Kidney (tissue), 14 donors: ENCODE results near the gene NCKAP5. TPM values are rescaled to one million over a fixed set of nuclear protein-coding genes. Genes with fewer than 3 reads are reported as not detected.

Experiments
- DNase-seq, 5 donors: peaks; one replicate each; pipeline ENCODE4 v3.0.0-alpha.2; 2013 to 2020
- FAIRE-seq: peaks from 2 replicates; lab custom pipeline; 2012; peaks lifted over from hg19 to GRCh38; lab: Jason Lieb, UNC
- H3K27ac ChIP-seq, 2 donors: one replicate each; pipeline ENCODE4 v1.7.0; 2013; ENCODE audit warnings: low read depth in 2 of 2, low read length in 2 of 2, inconsistent platforms in 1 of 2
- H3K27me3 ChIP-seq: one replicate; pipeline ENCODE4 v1.7.1; 2013; ENCODE audit warnings: low read length, inconsistent platforms; ENCODE audit not compliant: control insufficient read depth, insufficient read depth
- H3K36me3 ChIP-seq, 3 donors: one replicate each; pipeline versions ENCODE4 v1.7.0 to v1.7.1; 2013; ENCODE audit warnings: low read length in 3 of 3, control low read depth in 1 of 3, inconsistent platforms in 1 of 3; ENCODE audit not compliant: insufficient read depth in 3 of 3, control insufficient read depth in 2 of 3
- H3K4me1 ChIP-seq, 3 donors: one replicate each; pipeline versions ENCODE4 v1.7.0 to v1.7.1; 2013; ENCODE audit warnings: low read length in 3 of 3, inconsistent platforms in 1 of 3, low read depth in 1 of 3; ENCODE audit not compliant: control insufficient read depth in 2 of 3, insufficient read depth in 2 of 3
- H3K4me3 ChIP-seq, 3 donors: one replicate each; pipeline versions ENCODE4 v1.7.0 to v1.8.1; 2013; ENCODE audit warnings: low read length in 3 of 3, control low read depth in 1 of 3, inconsistent platforms in 1 of 3
- H3K9ac ChIP-seq, 3 donors: one replicate each; pipeline versions ENCODE4 v1.7.0 to v1.7.1; 2013; ENCODE audit warnings: low read length in 3 of 3, control low read depth in 1 of 3, inconsistent platforms in 1 of 3
- H3K9me3 ChIP-seq, 3 donors: one replicate each; pipeline versions ENCODE4 v1.7.0 to v1.7.1; 2013; ENCODE audit warnings: low read length in 3 of 3, control low read depth in 1 of 3, inconsistent platforms in 1 of 3; ENCODE audit not compliant: control insufficient read depth in 2 of 3, insufficient read depth in 1 of 3
- intact Hi-C: fragments of 100-400 bp; cut with DNase I; formaldehyde crosslinking; loops from one replicate; pipeline ENCODE4 v1.11.1; 2022
- polyA plus RNA-seq: library from polyadenylated mRNA; stranded (reverse); fragments of 350-450 nt; fragmentation: Illumina TruSeq; extraction: RNeasy Lipid Tissue Mini Kit (QIAGEN cat#74804); gene quantifications from one replicate; pipeline ENCODE4 v1.2.3, GENCODE V29; 2014; ENCODE audit warnings: low read depth, low replicate concordance; ENCODE audit not compliant: insufficient read depth
- total RNA-seq: library from RNA; stranded (reverse); fragmentation: NEBNext Ultra II Directional; extraction: Animal tissue kit (Norgen Biotek cat#: 25700); gene quantifications from one replicate; pipeline ENCODE4 v1.2.1, GENCODE V29; 2021
- TF ChIP-seq, protein P1 (sequence below): IDR thresholded peaks from 3 replicates; pipeline ENCODE4 v1.5.1; 2012; ENCODE audit warnings: mild to moderate bottlenecking, moderate library complexity, borderline replicate concordance; ENCODE audit not compliant: insufficient read depth; ENCODE audit errors: extremely low read depth
- donor health status: control.
- donor health status: control.
- donor health status: control.
- donor health status: control.
- donor health status: control.
- donor health status: DM: yes; HTN: yes; CAD: no.
- donor health status: Normal renal cell carcinoma (clear cell type).

Gene NCKAP5
- total and polyA plus RNA-seq, 2 donors from 2014 or later: 1.8 to 2.9 TPM

DNA sequence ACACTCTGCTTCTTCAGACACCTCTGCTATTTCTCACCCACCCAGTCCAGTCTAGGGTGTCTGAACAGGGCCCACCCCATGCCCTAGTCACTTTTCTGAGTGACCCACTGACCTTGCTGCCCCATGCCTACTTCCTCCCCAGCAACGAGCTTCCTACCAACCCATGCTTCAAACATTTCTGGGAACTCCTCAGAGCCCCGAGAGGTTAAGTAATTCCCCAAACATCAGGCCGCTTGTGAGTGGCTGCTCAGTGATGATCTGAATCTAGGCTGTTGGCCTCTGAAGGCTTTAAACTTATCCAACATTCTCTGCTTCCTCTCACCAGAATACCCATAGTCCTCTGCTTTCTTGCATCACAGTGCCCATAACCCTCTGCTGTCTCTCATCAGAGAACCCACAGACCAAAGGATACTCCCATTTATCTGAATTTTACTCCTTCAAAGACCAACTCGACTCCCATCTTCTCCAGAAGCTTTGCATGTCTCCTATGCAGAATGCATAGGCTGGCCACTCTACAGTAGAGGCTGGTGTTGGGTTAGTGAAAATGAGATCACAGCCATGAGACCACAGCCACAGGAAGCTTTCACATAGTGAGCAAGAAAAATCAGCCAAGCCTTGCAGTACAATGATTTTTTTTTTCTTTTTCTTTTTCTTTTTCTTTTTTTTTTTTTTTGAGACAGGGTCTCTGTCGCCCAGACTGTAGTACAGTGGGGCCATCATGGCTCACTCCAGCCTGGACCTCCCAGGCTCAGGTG, 588.7 kb downstream of the NCKAP5 start:
- Histone ChIP-seq H3K9me3 (peaks cover 0 to 3% (median 0%) of the 10 kb centered on the region in 3 donors), H3K27me3 (no peaks in the 10 kb centered on the region), H3K36me3 (no peaks in the 10 kb centered on the region), H3K4me1 (peaks cover 0 to 8% (median under 1%) of the 10 kb centered on the region in 3 donors), H3K4me3 (no peak overlapping the region), H3K9ac (no peak overlapping the region), H3K27ac (no peak overlapping the region)
- intact Hi-C loops: no loop called here
- DNase-seq (no peak), FAIRE-seq (no peak)
- TF ChIP-seq, protein P1, sequence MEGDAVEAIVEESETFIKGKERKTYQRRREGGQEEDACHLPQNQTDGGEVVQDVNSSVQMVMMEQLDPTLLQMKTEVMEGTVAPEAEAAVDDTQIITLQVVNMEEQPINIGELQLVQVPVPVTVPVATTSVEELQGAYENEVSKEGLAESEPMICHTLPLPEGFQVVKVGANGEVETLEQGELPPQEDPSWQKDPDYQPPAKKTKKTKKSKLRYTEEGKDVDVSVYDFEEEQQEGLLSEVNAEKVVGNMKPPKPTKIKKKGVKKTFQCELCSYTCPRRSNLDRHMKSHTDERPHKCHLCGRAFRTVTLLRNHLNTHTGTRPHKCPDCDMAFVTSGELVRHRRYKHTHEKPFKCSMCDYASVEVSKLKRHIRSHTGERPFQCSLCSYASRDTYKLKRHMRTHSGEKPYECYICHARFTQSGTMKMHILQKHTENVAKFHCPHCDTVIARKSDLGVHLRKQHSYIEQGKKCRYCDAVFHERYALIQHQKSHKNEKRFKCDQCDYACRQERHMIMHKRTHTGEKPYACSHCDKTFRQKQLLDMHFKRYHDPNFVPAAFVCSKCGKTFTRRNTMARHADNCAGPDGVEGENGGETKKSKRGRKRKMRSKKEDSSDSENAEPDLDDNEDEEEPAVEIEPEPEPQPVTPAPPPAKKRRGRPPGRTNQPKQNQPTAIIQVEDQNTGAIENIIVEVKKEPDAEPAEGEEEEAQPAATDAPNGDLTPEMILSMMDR: no peak

- intact Hi-C loops: no loop called here
- Histone ChIP-seq H3K27me3 (no peaks in the 10 kb centered on the region), H3K36me3 (no peaks in the 10 kb centered on the region), H3K4me1 (peaks cover 0 to 8% (median 0%) of the 10 kb centered on the region in 3 donors), H3K9me3 (peaks cover 0 to 3% (median 0%) of the 10 kb centered on the region in 3 donors), H3K4me3 (no peak overlapping the region), H3K9ac (no peak overlapping the region), H3K27ac (no peak overlapping the region)
- TF ChIP-seq, protein P1: no peak
- FAIRE-seq (no peak), DNase-seq (no peak)
These were observed 589.4 kb downstream of the NCKAP5 start for GRCh38 chr2:132978840-132979239.

GRCh38 chr2:132977812-132978529, 590.3 kb downstream of the NCKAP5 start:
- Histone ChIP-seq H3K9ac (no peak overlapping the region), H3K27ac (no peak overlapping the region), H3K9me3 (no peaks in the 10 kb centered on the region), H3K4me1 (peaks cover 0 to 8% (median 0%) of the 10 kb centered on the region in 3 donors), H3K36me3 (no peaks in the 10 kb centered on the region), H3K27me3 (no peaks in the 10 kb centered on the region), H3K4me3 (no peak overlapping the region)
- TF ChIP-seq, protein P1: no peak
- no peak for DNase-seq
- no peak for FAIRE-seq
- intact Hi-C loops: no loop called here
